Stimulated activated naive CD8-positive, alpha-beta T cell treated with anti-CD3 and anti-CD28 coated beads, Interleukin-15, Interleukin-2, amounts not matched to agents 100 ng/mL and 50 ng/mL, for 24 hours (primary cell): ENCODE measurements around the gene FGD5.
A peak's percentile ranks its signal among the peaks of the same experiment; 100 is the strongest.

Source experiments
- H3K27ac Mint-ChIP-seq: one replicate; pipeline ENCODE4 v1.8.0; 2021; ENCODE audit warnings: mild to moderate bottlenecking, mixed read lengths
- H3K27me3 Mint-ChIP-seq: one replicate; pipeline ENCODE4 v1.8.0; 2021; ENCODE audit warnings: mixed read lengths
- H3K36me3 Mint-ChIP-seq: one replicate; pipeline ENCODE4 v1.8.0; 2021; ENCODE audit warnings: low read depth, mixed read lengths
- H3K4me1 Mint-ChIP-seq: one replicate; pipeline ENCODE4 v1.8.0; 2021; ENCODE audit warnings: low read depth, mixed read lengths
- H3K4me3 Mint-ChIP-seq: one replicate; pipeline ENCODE4 v1.8.0; 2021; ENCODE audit warnings: mild to moderate bottlenecking, mixed read lengths
- H3K9me3 Mint-ChIP-seq: one replicate; pipeline ENCODE4 v1.8.0; 2021; ENCODE audit warnings: mixed read lengths

Gene FGD5

GRCh38 chr3:14933820-14934425, 115.2 kb downstream of the FGD5 start:
- H3K4me1 Mint-ChIP-seq: no peaks in the 10 kb centered on the region
- H3K9me3 Mint-ChIP-seq: no peaks in the 10 kb centered on the region
- H3K4me3 Mint-ChIP-seq: no peak overlapping the region
- H3K36me3 Mint-ChIP-seq: no peaks in the 10 kb centered on the region
- H3K27me3 Mint-ChIP-seq: no peaks in the 10 kb centered on the region
- H3K27ac Mint-ChIP-seq: no peak overlapping the region

DNA sequence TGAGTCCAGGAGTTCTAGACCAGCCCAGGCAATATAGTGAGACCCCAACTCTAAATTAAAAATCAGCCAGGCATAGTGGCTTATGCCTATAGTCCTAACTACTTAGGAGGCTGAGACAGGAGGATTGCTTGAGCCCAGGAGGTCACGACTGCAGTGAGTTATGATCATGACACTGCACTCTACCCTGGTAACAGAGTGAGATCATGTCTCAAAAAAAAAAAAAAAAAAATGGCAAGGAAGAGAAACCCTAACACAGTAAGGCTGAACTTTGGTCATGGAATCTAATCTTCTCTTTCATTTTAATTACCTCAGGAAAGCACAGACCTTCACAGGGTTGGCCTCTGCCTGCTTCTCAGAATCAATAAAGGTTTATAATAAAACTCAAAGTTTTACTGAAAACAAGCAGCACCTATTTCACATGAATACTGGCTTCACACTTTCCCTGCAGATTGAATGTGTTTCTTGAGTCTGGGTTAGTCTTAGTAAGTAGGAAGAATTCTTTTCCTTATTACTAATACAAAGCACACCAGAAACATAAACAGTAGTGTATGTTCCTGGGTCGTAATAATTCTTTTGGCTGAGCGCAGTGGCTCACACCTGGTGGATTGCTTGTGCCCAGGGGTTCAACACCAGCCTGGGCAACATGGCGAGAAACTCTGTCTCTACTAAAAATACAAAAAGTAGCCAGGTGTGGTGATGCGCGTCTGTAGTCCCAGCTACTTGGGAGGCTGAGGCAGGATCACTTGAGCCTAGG, 117.0 kb downstream of the FGD5 start:
- Mint-ChIP-seq H3K27me3 (no peaks in the 10 kb centered on the region), H3K4me3 (no peak overlapping the region), H3K36me3 (no peaks in the 10 kb centered on the region), H3K9me3 (no peaks in the 10 kb centered on the region), H3K27ac (no peak overlapping the region), H3K4me1 (no peaks in the 10 kb centered on the region)

- Mint-ChIP-seq H3K27me3 (no peaks in the 10 kb centered on the region), H3K9me3 (no peaks in the 10 kb centered on the region), H3K36me3 (peaks cover 11% of the 10 kb centered on the region), H3K27ac (no peak overlapping the region), H3K4me3 (no peak overlapping the region), H3K4me1 (peaks cover 11% of the 10 kb centered on the region)
Observed at GRCh38 chr3:14938954-14939353, 120.2 kb downstream of the FGD5 start.

- no peaks in the 10 kb centered on the region for H3K9me3 Mint-ChIP-seq
- no peaks in the 10 kb centered on the region for H3K27me3 Mint-ChIP-seq
- H3K4me3 Mint-ChIP-seq: no peak overlapping the region
- H3K27ac Mint-ChIP-seq: no peak overlapping the region
- H3K36me3 Mint-ChIP-seq: peaks cover 35% of the 10 kb centered on the region
- peaks cover 34% of the 10 kb centered on the region for H3K4me1 Mint-ChIP-seq
Observed at GRCh38 chr3:14941871-14942270, 123.1 kb downstream of the FGD5 start.

GRCh38 chr3:14943042-14943441, 124.3 kb downstream of the FGD5 start:
- no peak overlapping the region for H3K27ac Mint-ChIP-seq

GRCh38 chr3:14946236-14946635, 127.5 kb downstream of the FGD5 start:
- peaks cover 46% of the 10 kb centered on the region for H3K36me3 Mint-ChIP-seq
- H3K27ac Mint-ChIP-seq: peak overlapping the region; percentile 92
- H3K4me1 Mint-ChIP-seq: peaks cover 51% of the 10 kb centered on the region

More at GRCh38 chr3:14943042-14943441, 124.3 kb downstream of the FGD5 start:
- Mint-ChIP-seq H3K27me3 (no peaks in the 10 kb centered on the region), H3K4me1 (peaks cover 34% of the 10 kb centered on the region), H3K4me3 (no peak overlapping the region), H3K9me3 (no peaks in the 10 kb centered on the region), H3K36me3 (peaks cover 37% of the 10 kb centered on the region)

DNA sequence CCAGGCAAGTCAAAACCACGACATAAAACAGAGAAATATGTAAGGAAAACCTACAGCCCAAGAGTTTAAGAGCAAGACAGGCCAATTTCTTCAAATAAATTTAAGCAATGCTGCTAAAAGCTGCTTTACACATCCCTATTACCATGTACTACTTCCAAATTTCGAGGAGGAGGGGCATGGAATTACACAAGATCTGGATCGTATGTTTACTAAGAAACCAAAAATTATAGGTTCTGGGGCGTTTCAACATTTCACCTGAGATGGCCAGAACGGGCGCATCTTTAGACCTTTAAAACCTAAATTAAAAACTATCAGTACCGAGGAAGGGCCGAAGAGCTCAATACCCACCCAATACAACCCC, 128.0 kb downstream of the FGD5 start:
- H3K9me3 Mint-ChIP-seq: no peaks in the 10 kb centered on the region
- no peaks in the 10 kb centered on the region for H3K27me3 Mint-ChIP-seq
- peaks cover 50% of the 10 kb centered on the region for H3K4me1 Mint-ChIP-seq
- peak overlapping the region; percentile 92 for H3K27ac Mint-ChIP-seq
- H3K36me3 Mint-ChIP-seq: peaks cover 46% of the 10 kb centered on the region
- peak overlapping the region; percentile 86 for H3K4me3 Mint-ChIP-seq

More at GRCh38 chr3:14946236-14946635, 127.5 kb downstream of the FGD5 start:
- no peaks in the 10 kb centered on the region for H3K27me3 Mint-ChIP-seq
- H3K9me3 Mint-ChIP-seq: no peaks in the 10 kb centered on the region
- peak overlapping the region; percentile 86 for H3K4me3 Mint-ChIP-seq

DNA sequence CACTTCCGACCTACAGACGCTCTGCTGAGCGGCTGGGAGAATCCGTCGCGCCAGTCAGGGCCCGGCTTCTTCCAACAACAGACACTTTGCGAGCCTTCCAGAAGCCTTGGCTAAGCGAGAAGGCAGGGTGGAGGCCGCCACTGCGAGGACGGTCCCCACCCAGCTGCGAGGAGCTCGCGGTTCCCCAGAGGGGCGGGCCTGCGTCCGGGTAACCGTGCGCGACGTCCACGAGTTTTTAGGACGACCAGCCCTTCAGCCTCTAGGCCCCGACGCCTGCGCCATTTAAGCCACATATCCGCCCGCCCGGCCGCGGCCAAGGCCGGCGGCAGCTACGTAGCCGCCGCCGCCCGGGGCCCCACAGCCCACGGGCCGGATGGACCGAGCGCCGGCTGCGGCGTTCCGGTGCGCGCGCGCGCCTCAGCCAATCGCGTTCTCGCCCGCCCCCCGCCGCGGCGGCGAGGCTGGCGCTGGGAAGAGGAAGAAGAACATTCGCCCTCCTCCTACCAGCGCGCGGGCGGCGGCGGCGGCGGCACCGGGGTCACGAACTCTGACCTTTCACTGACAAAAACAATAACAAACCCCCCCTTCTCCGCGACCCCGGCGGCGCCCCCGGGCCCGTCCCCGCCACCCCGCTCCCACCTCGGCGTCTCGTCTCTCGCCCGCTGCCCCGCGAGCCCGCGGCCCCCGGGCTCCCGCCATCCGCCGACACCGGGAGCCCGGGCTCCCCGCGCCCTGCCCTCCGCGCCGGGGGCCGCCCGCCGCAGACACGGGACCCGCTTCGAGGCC, 128.5 kb downstream of the FGD5 start, which contains the start of gene NR2C2:
Gene NR2C2, plus strand, starts transcription at position 484 of the 786 bp plus-strand sequence. CDS start 56,332 bp downstream, outside the sequence.
- no peaks in the 10 kb centered on the region for H3K27me3 Mint-ChIP-seq
- peaks cover 50% of the 10 kb centered on the region for H3K4me1 Mint-ChIP-seq
- H3K4me3 Mint-ChIP-seq: peak within 1 kb of the TSS; percentile 98
- peaks cover 47% of the 10 kb centered on the region for H3K36me3 Mint-ChIP-seq
- H3K9me3 Mint-ChIP-seq: no peaks in the 10 kb centered on the region
- peak within 1 kb of the TSS; percentile 99 for H3K27ac Mint-ChIP-seq

DNA sequence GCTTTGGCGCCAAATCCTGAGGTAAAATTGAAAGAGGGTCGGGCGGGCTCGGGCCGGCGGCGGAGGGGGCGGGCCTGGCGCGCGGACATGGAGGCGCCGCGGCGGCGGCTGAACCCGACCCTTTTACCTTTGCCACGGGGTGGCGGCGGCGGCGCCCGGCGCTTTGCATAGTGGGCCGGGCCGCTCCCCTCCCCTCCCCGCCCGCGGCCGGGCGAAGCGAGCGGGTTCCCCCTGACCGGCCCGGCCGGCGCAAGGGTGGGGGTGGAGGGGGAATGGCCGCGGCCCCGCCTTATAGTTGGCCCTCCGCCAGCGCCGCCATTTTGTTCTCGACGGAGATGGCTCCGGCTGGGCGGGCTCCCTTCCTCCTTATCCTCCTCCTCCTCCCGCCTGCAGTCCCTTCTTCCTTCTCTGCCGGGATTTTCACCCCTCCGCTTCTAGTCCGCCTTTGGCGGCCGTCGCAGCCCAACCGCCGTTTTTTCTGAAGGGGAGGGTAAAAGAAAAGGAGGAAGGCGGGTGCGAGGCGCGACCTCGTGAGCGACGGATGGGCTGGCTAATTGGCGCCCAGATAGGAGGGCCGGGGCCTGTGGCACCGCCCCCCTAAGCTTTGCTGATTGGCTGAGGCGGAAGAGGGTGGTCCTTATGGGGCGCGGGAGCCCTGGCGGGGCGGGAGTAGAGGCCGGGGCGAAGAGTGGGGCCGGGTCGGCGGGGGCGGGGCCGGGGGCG, 129.3 kb downstream of the FGD5 start:
- H3K4me1 Mint-ChIP-seq: peaks cover 53% of the 10 kb centered on the region
- no peaks in the 10 kb centered on the region for H3K9me3 Mint-ChIP-seq
- H3K36me3 Mint-ChIP-seq: peaks cover 50% of the 10 kb centered on the region
- peak overlapping the region; percentile 99 for H3K27ac Mint-ChIP-seq
- H3K4me3 Mint-ChIP-seq: peak overlapping the region; percentile 98
- no peaks in the 10 kb centered on the region for H3K27me3 Mint-ChIP-seq

- Mint-ChIP-seq H3K27ac (peak overlapping the region; percentile 56), H3K4me1 (peaks cover 50% of the 10 kb centered on the region), H3K27me3 (no peaks in the 10 kb centered on the region), H3K4me3 (peak overlapping the region; percentile 98), H3K36me3 (peaks cover 44% of the 10 kb centered on the region), H3K9me3 (no peaks in the 10 kb centered on the region)
Observed at GRCh38 chr3:14948609-14949038, 129.9 kb downstream of the FGD5 start.

DNA sequence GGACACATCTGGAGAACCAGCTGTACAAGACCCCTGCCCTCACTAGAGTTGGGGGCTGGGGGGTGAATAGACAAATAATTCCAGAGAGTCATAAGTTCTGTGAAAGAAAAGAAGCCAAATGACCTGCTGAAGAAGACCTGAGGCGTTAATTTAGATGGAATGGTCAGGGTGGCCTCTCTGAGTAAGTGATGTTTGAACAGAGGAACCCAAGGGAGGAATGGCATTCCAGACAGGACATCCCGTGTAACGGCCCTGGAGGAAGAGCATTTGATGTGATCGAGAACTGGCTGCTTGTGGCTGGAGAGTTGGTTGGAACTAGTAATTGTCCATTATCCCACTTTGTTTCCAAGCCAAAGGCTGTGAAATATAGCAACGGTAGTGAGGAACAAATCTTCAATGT, 130.4 kb downstream of the FGD5 start:
- peaks cover 45% of the 10 kb centered on the region for H3K4me1 Mint-ChIP-seq
- no peaks in the 10 kb centered on the region for H3K9me3 Mint-ChIP-seq
- peaks cover 39% of the 10 kb centered on the region for H3K36me3 Mint-ChIP-seq
- peak overlapping the region; percentile 98 for H3K4me3 Mint-ChIP-seq
- H3K27me3 Mint-ChIP-seq: no peaks in the 10 kb centered on the region
- peak overlapping the region; percentile 56 for H3K27ac Mint-ChIP-seq

- Mint-ChIP-seq H3K4me1 (peaks cover 40% of the 10 kb centered on the region), H3K9me3 (no peaks in the 10 kb centered on the region), H3K27ac (no peak overlapping the region), H3K4me3 (no peak overlapping the region), H3K36me3 (peaks cover 34% of the 10 kb centered on the region), H3K27me3 (no peaks in the 10 kb centered on the region)
Observed at GRCh38 chr3:14950274-14950673, 131.5 kb downstream of the FGD5 start.

GRCh38 chr3:14957153-14957552, 138.4 kb downstream of the FGD5 start:
- no peak overlapping the region for H3K4me3 Mint-ChIP-seq
- H3K9me3 Mint-ChIP-seq: no peaks in the 10 kb centered on the region
- peaks cover 53% of the 10 kb centered on the region for H3K4me1 Mint-ChIP-seq
- H3K36me3 Mint-ChIP-seq: peaks cover 25% of the 10 kb centered on the region
- H3K27me3 Mint-ChIP-seq: no peaks in the 10 kb centered on the region
- H3K27ac Mint-ChIP-seq: no peak overlapping the region

DNA sequence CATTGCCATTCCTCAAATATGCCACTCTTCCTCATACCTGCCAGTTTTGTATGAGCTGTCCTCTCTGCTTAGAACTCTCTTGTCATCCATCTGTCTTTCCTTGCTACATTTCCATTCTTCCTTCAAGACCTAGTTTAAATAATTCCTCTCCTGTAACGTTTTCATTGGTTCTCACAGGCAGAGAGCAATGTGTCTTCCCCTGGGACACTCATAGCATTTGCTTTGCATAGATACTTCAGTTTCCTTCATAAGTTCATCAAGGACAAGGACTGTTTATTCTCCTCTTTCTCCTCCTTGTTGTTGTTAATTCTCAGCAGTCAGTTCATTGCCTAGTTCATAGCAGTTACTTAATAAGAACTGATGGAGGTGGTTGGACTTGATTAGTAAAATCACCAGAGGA, 139.2 kb downstream of the FGD5 start:
- peak overlapping the region; percentile 27 for H3K27ac Mint-ChIP-seq
- H3K4me1 Mint-ChIP-seq: peaks cover 52% of the 10 kb centered on the region
- peaks cover 24% of the 10 kb centered on the region for H3K36me3 Mint-ChIP-seq
- H3K27me3 Mint-ChIP-seq: no peaks in the 10 kb centered on the region
- no peaks in the 10 kb centered on the region for H3K9me3 Mint-ChIP-seq
- H3K4me3 Mint-ChIP-seq: no peak overlapping the region
